ENCODE results near the gene DDX52.
"Not testable (repeated sequence)": the region's sequence is repeated elsewhere in the genome, so short reads cannot be mapped to it uniquely, and the experiment has no call there.

DDX52 gene

DNA sequence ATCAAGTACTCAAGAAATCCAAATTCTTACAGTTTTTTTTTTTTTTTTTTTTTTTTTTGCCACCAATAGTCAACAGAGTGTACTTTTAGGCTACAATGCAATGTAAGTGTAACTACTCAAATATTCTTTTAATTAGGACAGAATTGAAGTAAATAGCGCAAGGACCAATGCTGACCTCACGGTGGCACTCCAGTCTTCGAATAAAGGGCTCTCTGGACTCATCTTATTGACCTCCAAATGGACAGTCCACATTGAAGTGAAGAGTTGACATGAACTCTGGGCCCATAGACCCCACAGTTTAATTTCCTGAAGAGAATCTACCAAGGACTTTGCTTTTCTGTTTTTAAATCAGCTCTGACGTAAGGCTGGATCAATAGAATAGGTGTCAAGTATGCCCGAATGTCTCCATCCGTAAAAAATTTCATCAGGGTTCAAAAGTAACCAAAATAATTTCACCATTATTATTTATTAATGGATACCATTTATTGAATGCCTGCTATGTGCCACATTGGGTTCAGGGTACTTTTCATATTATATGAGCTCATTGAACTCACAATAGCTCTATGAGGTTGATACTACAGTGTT is 7.3 kb upstream of the DDX52 start:
- DNase-seq (ENCODE audit: low spot score), result no peak

DNA sequence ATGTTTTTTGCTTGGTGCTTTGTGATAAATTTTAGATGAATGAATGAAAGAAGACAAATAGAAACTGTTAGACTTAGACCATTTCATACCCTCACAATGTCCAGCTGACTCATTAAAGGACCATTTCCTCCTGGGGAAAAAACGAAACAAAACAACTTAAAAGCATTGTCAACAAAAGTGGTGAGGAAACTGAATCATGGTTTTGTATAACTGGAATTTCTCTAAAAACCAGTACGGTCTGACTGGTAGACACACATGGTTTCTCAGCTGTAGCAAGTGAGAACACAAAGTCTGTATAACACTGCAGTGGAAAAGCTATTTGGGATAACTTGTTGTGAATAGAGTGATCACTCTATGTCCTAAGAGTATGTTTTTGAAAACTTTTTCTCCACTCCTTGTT is 5.3 kb upstream of the DDX52 start:
- DNase-seq (ENCODE audit: low spot score), result no peak

DNA sequence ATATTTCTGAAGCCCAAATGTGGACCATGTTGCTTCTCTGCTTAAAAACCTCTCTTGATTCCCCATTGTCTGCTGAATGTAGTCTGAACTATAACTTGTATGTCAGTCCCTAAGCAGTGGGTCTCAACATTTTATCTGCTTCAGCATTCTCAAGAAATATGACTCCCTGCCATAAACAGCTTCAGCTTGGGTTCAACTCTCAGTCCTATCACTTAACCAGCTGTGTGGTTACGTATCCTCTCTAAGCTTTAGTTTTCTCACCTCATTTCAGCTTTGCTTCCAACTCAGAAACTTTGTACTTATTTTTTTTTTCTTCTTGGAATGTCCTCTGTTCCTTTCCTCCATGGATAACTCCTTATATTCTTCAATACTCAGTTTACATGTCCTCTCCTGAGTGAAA is 4.6 kb upstream of the DDX52 start:
- DNase-seq (ENCODE audit: low spot score), result no peak

DNA sequence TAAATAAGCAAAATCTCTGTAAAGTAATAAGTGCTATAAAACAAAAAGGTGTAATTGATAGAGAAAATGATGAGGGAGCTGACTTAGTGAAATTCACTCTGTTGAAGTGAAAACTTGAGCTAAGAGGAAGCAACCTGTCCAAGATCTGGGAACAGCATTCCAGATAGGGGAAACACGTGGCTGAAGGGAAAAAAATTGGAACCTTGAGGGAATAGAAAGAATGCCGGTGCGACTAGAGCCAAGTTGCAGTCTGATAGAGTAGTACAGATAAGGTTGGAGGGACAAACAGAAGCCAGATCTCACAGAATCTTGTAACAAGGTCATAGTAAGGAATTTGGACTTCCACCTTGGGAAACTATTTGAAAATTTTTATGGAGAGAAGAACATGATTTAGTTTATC is 623 bp upstream of the DDX52 start:
- no peak for DNase-seq (ENCODE audit: low spot score)

DNA sequence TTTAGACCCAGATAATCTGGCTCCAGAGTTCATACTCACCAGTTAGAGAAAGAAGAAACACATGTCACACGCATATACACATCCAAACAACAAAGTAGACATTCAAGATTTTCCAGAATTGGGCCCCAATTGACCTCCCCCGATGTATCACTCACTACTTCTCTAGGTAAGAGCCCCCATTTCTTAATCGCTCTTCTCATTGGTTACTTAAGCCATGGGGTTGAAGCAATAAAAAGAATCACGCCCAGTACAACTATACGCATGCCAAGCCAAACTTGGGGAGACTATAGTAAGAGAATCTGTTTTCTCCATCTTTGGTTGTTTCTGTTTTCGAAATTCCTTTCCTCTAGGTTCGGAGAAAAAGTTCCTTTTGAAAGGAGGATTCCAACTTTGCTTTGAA is 565 bp downstream of the DDX52 start:
- no peak for DNase-seq (ENCODE audit: low spot score)

DNA sequence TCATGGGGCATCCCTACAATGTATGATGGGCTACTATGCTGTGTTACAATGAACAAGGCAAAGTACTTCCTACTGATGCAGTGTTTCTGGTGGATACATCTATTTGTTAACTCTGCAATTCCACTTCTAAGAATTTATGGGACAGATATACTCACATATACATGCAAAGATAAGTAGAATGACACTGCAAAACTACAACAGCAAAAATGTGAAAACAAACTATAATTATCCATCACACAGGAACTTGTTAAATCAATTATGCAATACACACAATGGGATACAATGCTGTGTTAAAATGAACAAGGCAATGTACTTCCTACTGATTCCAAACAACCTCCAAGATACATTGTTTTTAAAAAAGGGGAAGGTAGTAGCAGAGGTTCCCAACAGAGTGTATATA is 3.2 kb downstream of the DDX52 start:
- DNase-seq (ENCODE audit: low spot score), result no peak

DNA sequence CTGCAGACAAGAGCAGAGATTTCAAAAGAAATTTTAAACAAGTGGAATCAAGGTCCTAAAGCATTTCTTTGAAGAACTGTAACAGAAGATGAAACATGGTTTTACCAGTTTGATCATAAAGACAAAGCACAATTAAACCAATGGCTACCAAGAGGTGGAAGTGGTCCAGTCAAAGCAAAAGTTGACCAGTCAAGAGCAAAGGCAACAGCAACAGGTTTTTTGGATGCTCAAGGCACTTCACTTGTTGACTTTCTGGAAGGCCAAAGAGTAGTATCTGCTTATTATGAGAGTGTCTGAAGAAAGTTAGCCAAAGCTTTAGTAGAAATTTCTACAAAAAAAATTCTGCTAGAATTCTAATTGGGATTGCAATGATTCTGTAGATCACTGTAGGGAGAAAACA is 5.3 kb downstream of the DDX52 start:
- no peak for DNase-seq (ENCODE audit: low spot score)

DNA sequence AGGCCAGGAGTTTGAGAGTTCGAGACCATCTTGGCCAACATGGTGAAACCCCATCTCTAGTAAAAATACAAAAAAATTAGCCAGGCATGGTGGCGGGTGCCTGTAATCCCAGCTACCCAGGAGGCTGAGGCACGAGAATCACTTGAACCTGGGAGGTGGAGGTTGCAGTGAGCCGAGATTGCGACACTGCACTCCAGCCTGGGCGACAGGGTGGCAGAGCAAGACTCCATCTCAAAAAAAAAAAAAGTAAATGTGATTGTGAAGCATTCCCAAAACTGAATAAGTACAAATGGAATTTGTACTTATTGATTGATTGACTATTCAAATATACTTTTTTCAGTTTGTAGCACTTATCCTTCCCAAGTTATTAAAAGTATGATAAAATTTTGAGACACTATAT is 26.8 kb downstream of the DDX52 start:
- not testable (repeated sequence) for DNase-seq (ENCODE audit: low spot score)

DNA sequence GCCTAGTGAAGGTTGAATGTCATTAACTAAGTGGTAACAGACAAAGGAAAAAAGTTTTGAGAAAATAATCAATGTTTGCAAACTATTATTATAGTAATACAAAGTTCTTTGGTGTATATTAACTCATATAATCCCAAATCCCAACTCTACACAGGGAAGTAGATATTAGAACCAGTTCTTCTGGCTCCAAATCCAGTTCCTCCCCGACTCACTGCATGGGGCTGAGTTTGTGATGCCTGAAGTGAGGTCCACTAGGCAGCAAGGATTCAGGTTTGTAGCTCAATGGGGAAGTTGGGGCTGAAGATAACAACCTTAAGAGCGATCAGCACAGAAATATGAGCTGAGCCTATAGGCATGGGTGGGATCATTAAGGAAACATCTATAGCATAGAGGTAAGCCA is 28.4 kb downstream of the DDX52 start:
- DNase-seq (ENCODE audit: low spot score), result no peak

DNA sequence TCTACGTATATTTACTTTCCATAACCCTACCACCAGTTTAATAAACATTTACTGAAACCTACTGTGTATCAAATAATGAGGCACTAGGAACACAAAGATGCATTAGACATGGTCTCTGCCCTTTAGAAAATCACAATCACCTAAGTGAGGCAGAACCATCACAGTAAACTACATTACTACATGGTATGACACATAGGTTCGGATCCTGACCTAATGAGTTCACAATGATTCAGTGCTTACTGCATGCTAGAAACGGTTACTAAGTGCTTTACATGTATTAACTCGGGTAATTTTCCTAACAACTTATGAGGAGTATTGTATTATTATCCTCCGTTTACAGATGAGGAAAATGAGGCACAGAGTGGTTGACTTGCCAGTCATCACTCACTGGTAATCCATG is 28.9 kb downstream of the DDX52 start:
- no peak for DNase-seq (ENCODE audit: low spot score)

DNA sequence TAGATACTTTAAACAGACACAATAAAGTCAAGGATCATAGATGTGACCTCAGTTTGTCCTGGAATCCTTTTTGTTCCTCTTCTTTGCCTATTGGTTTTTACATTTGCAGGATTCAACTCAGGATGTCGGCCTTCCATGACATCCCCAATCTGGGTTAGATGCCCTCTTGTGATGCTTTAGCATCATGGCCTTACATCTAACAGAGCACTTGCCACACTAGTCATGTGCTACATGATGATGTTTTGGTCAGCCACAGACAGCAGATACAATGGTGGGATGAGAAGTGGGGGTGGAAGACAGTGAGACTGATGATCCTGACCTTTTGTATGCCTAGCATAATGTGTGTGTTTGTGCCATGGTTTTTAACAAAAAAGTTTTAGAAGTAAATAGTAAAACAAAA is 32.3 kb downstream of the DDX52 start:
- no peak for DNase-seq (ENCODE audit: low spot score)

DNA sequence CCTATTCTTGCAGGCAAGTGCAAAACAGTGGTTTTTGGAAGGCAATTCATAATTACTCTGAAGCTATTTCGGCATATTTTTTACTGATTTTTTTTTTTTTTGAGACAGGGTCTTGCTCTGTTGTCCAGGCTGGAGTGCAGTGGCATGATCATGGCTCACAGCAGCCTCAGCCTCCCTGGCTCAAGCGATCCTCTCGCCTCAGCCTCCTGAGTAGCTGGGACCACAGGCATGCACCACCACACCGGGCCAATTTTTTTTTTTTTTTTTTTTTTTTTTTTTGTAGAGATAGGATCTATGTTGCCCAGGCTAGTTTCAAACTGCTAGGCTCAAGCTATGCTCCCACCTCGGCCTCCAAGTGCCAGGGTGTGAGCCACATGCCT is 33.2 kb downstream of the DDX52 start:
- not testable (repeated sequence) for DNase-seq (ENCODE audit: low spot score)

DNA sequence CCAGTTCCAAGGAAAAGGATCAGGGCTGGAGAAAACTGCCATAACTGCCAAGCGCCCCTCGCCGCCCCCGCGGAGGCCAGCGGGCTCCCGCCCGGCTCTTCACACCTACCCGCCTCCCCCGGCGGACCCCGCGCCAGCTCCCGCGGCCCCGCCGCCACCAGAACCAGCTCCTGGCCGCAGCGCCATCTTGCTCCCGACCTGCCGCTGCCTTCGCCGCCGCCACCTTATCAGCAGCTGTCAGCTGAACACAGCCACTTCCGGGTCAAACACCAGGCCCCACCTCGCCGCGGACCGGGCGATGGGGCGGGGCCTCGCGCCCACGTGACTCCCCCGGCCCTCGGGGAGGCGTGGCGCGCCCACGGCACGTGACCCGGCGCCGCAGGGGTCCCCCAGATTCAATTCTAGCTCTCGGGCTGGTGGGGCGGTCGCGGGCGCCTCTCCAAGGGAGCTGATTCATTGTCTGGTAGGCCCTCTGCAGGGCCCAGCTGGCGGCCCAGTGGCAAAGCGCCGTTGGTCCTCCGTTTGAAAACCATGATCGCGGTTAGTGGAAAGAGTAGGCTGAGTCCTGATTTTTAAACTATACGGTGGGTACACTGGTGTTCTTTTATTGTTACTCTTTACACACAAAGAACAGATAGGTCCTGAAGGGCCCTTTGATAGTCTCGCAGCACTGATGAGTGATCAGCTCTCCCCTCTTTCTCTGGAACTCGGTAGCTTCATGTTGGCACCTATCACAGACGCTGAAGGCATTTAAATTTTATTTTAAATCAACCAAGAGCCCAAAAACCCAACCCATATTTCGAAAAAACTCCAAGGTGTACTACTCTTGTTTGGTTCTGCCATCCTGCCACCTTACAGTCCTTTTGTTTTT is 33.8 kb downstream of the DDX52 start, which contains the start of gene SYNRG:
SYNRG (minus strand) TSS at position 249 of the 871 bp plus-strand sequence; CDS start at position 186, 63 bp downstream.
- peak; percentile 92 for DNase-seq (ENCODE audit: low spot score)

DNA sequence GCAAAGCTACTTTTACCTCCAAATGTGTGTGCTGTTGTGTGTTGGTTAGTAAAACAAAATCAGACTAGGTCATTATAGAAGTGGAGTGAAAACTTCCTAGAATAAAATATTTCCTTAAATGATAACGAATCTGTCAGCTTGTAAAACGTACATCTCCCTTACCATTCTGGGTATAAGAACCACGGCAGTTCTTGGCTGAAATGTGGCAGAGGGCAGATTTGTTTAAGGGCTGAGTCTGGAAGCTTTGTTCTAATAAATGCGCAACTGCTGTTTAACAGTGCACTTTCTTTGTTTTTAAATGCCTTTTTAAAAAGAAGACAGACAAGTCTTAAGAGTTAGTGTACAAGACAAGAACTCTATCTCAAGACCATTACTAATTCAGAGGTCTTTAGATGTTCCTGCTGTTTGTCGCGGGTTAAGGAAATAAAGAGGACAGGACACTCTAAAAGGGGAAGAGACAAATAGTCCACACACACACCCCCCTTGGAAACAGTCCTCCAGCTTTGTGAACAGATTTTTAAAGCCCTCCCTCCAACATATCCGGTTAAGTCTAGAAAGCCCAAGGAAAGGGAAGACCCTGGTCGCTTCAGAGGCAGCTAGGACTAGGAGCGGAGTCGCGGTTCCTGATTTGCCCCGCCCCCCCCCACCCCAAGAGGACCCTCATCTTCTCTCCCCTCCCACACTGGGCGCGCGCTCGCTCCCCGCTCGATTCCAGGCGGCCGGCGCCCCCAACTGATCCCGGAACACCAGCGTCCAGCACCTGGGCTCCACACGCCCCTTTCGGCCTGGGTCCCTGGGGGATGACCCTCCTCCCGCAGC is 34.7 kb downstream of the DDX52 start:
- peak; percentile 32 for DNase-seq (ENCODE audit: low spot score)

DNA sequence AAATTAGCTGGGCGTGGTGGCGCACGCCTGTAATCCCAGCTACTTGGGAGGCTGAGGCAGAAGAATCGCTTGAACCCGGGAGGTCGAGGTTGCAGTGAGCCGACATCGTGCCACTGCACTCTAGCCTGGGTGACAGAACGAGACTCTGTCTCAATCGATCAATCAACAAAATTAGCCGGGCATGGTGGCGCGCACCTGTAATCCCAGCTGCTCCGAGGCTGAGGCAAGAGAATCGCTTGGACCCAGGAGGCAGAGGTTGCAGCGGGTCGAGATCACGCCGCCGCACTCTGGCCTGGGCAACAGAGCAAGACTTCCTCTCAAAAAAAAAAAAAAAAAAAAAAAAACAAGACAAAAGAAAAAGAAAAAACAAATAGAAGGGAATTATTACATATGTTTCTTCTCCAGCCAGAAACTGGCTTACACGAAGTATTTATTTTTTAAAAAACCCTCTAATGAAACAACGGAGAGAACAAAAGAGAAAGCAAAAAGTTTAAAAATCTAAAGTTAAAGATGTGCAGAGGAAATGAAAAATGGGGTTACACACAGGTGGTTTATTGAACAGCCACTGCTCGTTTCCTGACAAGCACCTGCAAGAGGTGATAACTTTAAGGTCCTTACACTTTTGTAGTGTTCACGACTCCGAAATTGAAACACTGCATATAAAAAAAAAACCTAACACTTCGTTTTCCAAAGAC is 35.5 kb downstream of the DDX52 start:
- DNase-seq (ENCODE audit: low spot score), result no peak

DNA sequence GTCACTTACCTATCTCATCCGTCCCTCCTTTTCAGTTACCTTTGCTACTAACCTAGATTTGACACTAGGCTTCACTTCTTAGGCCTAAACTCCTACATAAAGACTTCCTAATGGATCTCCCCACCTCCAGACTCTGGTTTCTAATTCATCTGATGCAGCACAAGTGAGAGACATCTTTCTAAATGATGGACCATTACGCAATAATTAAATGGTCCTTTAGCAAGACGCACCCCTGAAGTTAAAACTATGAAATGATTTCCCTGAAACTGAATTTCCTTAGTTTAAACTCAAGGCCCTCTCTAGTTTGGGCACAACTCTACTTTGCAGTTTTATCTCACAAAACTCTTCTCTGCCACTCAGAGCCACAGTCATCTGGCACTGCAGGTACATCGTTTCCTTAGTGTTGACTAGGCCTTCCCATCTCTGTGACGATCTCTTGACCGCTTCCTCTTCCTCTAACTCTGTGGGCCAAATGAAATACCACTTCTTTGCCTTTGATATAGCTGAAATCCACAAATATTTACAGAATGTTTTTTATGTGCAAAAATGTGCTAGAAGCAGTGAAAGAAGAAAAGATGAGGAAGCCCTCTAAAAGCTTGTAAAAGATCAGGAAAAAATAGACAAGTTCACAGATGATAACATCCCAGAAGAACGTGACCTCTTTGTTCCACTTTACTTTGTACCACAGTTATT is 37.3 kb downstream of the DDX52 start:
- DNase-seq (ENCODE audit: low spot score), result no peak

DNA sequence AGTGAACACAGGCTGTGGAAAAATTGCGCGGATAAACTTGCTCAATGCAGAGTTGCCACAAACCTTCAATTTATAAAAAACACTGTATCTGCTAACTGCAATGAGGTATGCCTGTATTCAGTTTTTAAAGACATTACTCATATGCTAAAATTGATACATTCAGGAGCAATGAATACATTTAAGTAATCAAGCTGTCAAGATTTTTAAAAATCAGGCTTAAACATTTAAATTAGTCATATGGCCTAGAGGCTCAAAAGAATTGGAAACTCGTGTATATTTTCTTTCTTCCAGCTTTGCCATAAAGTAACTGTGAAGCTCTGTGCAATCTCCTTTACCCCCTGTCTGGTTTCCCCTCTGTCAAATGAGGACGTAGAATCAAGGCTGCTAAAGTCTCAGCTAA is 38.2 kb downstream of the DDX52 start:
- no peak for DNase-seq (ENCODE audit: low spot score)

DNA sequence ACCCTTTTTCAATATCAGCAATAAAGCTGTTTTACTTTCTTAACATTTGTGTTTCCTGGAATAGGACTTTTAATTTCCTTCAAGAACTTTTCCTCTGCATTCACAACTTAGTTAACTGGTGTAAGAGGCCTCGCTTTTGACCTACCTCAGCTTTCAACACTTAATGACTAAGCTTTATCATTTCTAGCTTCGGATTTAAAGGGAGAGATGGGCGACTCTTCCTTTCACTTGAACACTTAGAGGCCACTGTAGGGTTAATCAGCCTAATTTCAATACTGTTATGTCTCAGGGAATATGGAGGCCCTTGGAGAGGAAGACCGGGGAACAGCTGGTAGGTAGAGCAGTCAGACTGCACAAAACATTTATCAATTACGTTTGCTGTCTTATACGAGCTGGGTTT is 38.7 kb downstream of the DDX52 start:
- DNase-seq (ENCODE audit: low spot score), result no peak

DNA sequence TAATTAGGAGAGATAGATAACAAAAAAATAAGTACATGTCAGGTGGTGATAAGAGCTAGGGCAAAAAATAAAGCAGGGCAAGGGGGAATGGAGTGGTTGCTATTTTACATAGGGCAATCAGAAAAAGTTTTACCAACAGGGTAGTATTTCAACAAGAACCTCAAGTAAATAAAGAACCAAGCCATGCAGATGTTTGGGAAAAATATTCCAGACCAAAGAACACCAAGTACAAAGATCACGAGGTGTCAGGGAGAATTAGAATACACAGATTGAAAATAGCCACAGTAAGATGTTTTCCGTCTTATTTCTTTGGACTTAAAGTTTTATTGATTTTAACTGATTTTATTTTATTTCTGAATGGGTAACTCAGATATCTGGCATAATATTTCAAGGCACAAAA is 45.1 kb downstream of the DDX52 start:
- DNase-seq (ENCODE audit: low spot score), result no peak

DNA sequence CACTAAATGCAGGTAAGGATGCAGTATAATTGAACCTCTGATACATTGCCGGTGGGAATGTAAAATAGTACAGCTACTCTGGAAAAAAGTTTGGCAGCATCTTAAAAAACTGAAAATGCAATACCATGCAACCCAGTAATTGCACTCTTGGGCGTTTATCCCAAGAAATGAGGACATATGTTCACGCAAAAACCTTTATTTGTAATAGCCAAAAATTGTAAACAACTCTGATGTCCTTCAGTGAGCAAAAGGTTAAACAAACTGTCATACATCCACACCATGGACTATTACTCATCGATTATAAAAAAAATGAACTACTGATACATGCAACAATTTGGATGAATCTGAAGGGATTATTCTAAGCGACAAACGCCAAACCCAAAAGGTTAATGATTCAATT is 51.0 kb downstream of the DDX52 start:
- no peak for DNase-seq (ENCODE audit: low spot score)

DNA sequence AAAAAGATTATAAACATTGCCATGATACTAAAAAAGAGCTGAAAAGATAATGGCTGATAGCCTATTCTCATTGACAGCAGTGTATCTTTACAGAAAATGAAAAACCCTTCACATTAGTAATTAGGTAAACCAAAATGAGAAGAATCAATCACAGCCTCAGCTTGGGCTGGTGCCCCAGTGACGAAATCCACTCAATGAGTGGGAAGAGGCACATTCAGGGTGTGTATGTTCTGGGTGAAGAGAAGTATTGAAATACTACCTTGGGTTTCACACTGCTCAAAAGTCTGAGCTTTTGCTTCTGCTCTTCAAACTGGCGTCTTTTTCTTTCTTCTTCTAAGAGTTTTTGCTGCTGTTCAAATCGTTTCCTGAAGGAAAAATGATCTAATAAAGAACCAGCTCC is 58.2 kb downstream of the DDX52 start:
- DNase-seq (ENCODE audit: low spot score), result no peak

DNA sequence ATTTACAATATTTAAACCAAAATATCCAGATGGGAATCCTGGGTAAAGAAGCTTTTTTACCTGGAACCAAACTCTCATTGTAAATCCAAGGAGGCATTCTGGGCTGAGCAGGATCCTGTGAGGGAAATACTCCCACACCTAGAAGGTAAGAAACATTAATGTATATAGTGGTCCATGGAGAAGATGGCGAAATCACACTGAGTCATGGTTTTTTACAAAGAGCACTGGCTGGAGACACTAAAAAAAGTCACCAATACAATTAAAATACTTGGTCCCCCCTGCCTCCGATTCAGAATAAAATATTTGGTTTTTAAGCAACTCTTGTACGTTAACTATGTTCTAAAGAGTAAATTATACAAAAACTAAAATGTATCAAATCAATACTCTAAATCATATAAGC is 67.0 kb downstream of the DDX52 start:
- DNase-seq (ENCODE audit: low spot score), result no peak
